Measurements from ENCODE around the gene CEP104. TPM values are rescaled to one million over a fixed set of nuclear protein-coding genes. Genes with fewer than 3 reads are reported as not detected.

CEP104 gene
- total RNA-seq, 1 experiment from 2014 or later, result 34.5 TPM

- Mint-ChIP-seq H3K27ac (peak overlapping the region in 1 of 3 experiments; percentile 66; a peak in 2 of 7 replicates), H3K27me3 (ENCODE audit: low read depth) (no peaks in the 10 kb centered on the region; the same call in 1 of the 2 replicates), H3K9me3 (no peaks in the 10 kb centered on the region), H3K4me3 (no peak overlapping the region), H3K4me1 (0 out of 4 replicates have a peak, but pooled peaks cover 0 to 2% of the 10 kb centered on the region in 2 experiments), H3K36me3 (ENCODE audit: insufficient read depth in 1 of 3, low read depth in 3 of 3) (peaks cover 8 to 37% (median 19%) of the 10 kb centered on the region in 3 experiments; a peak in 6 of 7 replicates)
- H3K18ac ChIP-seq (ENCODE audit: insufficient read length, low read depth, low read length), result no peak overlapping the region
- no peak overlapping the region for H4K91ac ChIP-seq (ENCODE audit: insufficient read length, low read depth, low read length)
- no peaks in the 10 kb centered on the region for H3K9me3 ChIP-seq (ENCODE audit: control insufficient read depth, low read depth, low read length)
- no peak overlapping the region for H4K8ac ChIP-seq (replicated peaks; ENCODE audit: insufficient read length, low read depth, low read length)
- TF ChIP-seq, protein P1, sequence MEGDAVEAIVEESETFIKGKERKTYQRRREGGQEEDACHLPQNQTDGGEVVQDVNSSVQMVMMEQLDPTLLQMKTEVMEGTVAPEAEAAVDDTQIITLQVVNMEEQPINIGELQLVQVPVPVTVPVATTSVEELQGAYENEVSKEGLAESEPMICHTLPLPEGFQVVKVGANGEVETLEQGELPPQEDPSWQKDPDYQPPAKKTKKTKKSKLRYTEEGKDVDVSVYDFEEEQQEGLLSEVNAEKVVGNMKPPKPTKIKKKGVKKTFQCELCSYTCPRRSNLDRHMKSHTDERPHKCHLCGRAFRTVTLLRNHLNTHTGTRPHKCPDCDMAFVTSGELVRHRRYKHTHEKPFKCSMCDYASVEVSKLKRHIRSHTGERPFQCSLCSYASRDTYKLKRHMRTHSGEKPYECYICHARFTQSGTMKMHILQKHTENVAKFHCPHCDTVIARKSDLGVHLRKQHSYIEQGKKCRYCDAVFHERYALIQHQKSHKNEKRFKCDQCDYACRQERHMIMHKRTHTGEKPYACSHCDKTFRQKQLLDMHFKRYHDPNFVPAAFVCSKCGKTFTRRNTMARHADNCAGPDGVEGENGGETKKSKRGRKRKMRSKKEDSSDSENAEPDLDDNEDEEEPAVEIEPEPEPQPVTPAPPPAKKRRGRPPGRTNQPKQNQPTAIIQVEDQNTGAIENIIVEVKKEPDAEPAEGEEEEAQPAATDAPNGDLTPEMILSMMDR (conservative IDR thresholded peaks at IDR 0.05), result no peak
- no CpG with 5 or more reads among the region's 16 CpGs for WGBS (ENCODE audit: extremely low coverage, insufficient read length, low lambda C conversion rate)
- H3K27ac ChIP-seq (ENCODE audit: insufficient read length, low read depth, low read length), result no peak overlapping the region
- H3K4me1 ChIP-seq (ENCODE audit: insufficient read depth, low read length), result no peaks in the 10 kb centered on the region
- H3T11ph ChIP-seq (ENCODE audit: low read length), result no peak overlapping the region
- no peaks in the 10 kb centered on the region for H3K23me2 ChIP-seq (ENCODE audit: insufficient read length, low read depth, low read length, poor library complexity, severe bottlenecking)
- no peak overlapping the region for H2BK15ac ChIP-seq (ENCODE audit: low read depth, low read length)
- H3K4me2 ChIP-seq (ENCODE audit: insufficient read depth, insufficient read length, low read length), result no peak overlapping the region
- H3K4ac ChIP-seq (ENCODE audit: low read depth, low read length), result no peak overlapping the region
- no peak overlapping the region for H3K56ac ChIP-seq (ENCODE audit: insufficient read length, low read depth, low read length)
- H3K23ac ChIP-seq (ENCODE audit: insufficient read length, low read depth, low read length), result no peak overlapping the region
- H4K20me1 ChIP-seq (ENCODE audit: control insufficient read depth, insufficient read depth, insufficient read length), result no peaks in the 10 kb centered on the region
- H3K14ac ChIP-seq (ENCODE audit: insufficient read depth, low read length), result no peak overlapping the region
- H2BK20ac ChIP-seq (ENCODE audit: low read depth, low read length, poor library complexity, severe bottlenecking), result no peak overlapping the region
- no peak overlapping the region for H3K9ac ChIP-seq (ENCODE audit: extremely low read depth, insufficient read length, low read length)
- no peak overlapping the region for H2BK120ac ChIP-seq (ENCODE audit: low read depth, low read length, poor library complexity, severe bottlenecking)
- H3K79me2 ChIP-seq (ENCODE audit: insufficient read depth, low read length), result no peaks in the 10 kb centered on the region
- H4K5ac ChIP-seq (ENCODE audit: insufficient read length, low read depth, low read length), result no peak overlapping the region
- no peak overlapping the region for H2BK12ac ChIP-seq (ENCODE audit: insufficient read length, low read depth, low read length)
- H3K79me1 ChIP-seq (ENCODE audit: insufficient read depth, low read depth, low read length, poor library complexity, severe bottlenecking), result no peaks in the 10 kb centered on the region
- H2AFZ ChIP-seq (ENCODE audit: low read length), result no peak overlapping the region
- H3K27me3 ChIP-seq (ENCODE audit: insufficient read depth, low read length), result no peaks in the 10 kb centered on the region
- H2BK5ac ChIP-seq (ENCODE audit: insufficient read length, low read length), result no peak overlapping the region
- H2AK5ac ChIP-seq (ENCODE audit: insufficient read length, low read length), result no peak overlapping the region
- DNase-seq, result no peak
Measured at GRCh38 chr1:3822421-3822820, 34.6 kb downstream of the CEP104 start.

Measured in H9 (cell line).